Caco-2 (cell line): Measurements from ENCODE around the gene ADGRD1. TPM values are rescaled to one million over a fixed set of nuclear protein-coding genes. Genes with fewer than 3 reads are reported as not detected.
"Not testable (repeated sequence)": the region's sequence is repeated elsewhere in the genome, so short reads cannot be mapped to it uniquely, and the experiment has no call there.

Experiments
- BruUV-seq: library from RNA; stranded (reverse); fragments of 400-500 nt; replicated peaks from 2 replicates; lab custom pipeline; 2021; lab: Mats Ljungman, UMichigan
- CTCF ChIA-PET: fragments of 300-600 bp; sonication (Branson Sonifier 250); formaldehyde crosslinking; loops from one replicate; lab custom pipeline; 2022; ENCODE audit warnings: antibody characterized with exemption; lab: Charles Lee
- POLR2A ChIA-PET: fragments of 300-600 bp; sonication (Branson Sonifier 250); formaldehyde crosslinking; loops from one replicate; lab custom pipeline; 2022; ENCODE audit warnings: antibody characterized with exemption; lab: Charles Lee
- DNase-seq, 2 experiments: peaks; one replicate each; pipeline versions ENCODE4 v3.0.0 to v3.0.0-alpha.2; 2020 to 2022
- H3K27me3 ChIP-seq: replicated peaks from 2 replicates; pipeline ENCODE4 v1.6.0; 2011; ENCODE audit warnings: low read length; ENCODE audit not compliant: control insufficient read depth, insufficient read depth
- H3K36me3 ChIP-seq: 2 replicates; pipeline ENCODE4 v1.5.1; 2011; ENCODE audit warnings: low read length; ENCODE audit not compliant: control insufficient read depth, insufficient read depth
- H3K4me1 ChIP-seq: fragments of 250-450 bp; sonication (Bioruptor Pico); 2 replicates; pipeline ENCODE4 v1.5.1; 2020; ENCODE audit warnings: mild to moderate bottlenecking
- H3K4me3 ChIP-seq: 2 replicates; pipeline ENCODE4 v1.5.1; 2011; ENCODE audit warnings: low read depth, mild to moderate bottlenecking, control low read depth, low read length
- H3K9me3 ChIP-seq: fragments of 250-450 bp; sonication (Bioruptor Pico); 2 replicates; pipeline ENCODE4 v1.5.1; 2020; ENCODE audit warnings: mild to moderate bottlenecking, moderate library complexity
- H3K27ac Mint-ChIP-seq: one replicate; pipeline ENCODE4 v1.8.0; 2022; ENCODE audit warnings: mixed read lengths; ENCODE audit not compliant: unreplicated experiment
- H3K27me3 Mint-ChIP-seq: one replicate; pipeline ENCODE4 v1.8.0; 2022; ENCODE audit warnings: mixed read lengths; ENCODE audit not compliant: insufficient read depth, unreplicated experiment
- H3K36me3 Mint-ChIP-seq: one replicate; pipeline ENCODE4 v1.8.0; 2022; ENCODE audit warnings: mild to moderate bottlenecking, mixed read lengths; ENCODE audit not compliant: insufficient read depth, unreplicated experiment
- H3K4me1 Mint-ChIP-seq: one replicate; pipeline ENCODE4 v1.8.0; 2022; ENCODE audit warnings: low read depth, mixed read lengths; ENCODE audit not compliant: unreplicated experiment
- H3K4me3 Mint-ChIP-seq: one replicate; pipeline ENCODE4 v1.8.0; 2022; ENCODE audit warnings: mild to moderate bottlenecking, moderate library complexity, mixed read lengths; ENCODE audit not compliant: unreplicated experiment
- H3K9me3 Mint-ChIP-seq: one replicate; pipeline ENCODE4 v1.8.0; 2022; ENCODE audit warnings: mixed read lengths; ENCODE audit not compliant: unreplicated experiment
- intact Hi-C: fragments of 100-400 bp; cut with micrococcal nuclease; formaldehyde crosslinking; loops from one replicate; pipeline ENCODE4 v1.10.0; 2022; ENCODE audit not compliant: unreplicated experiment
- total RNA-seq: library from RNA; stranded (reverse); gene quantifications from 2 replicates; pipeline ENCODE4 v1.2.3, GENCODE V29; 2022
- TF ChIP-seq, protein P1 (sequence below), 2 experiments: fragments of 200-600 bp in 1 of 2; IDR thresholded peaks; 1 replicate in 1 of 2; 2 replicates in 1 of 2; pipeline versions ENCODE4 v1.5.1 to v1.8.0; 2011 to 2022; ENCODE audit warnings: antibody characterized with exemption in 1 of 2, control low read depth in 1 of 2, inconsistent platforms in 1 of 2, low read depth in 1 of 2, low read length in 1 of 2, mild to moderate bottlenecking in 1 of 2, moderate library complexity in 1 of 2; ENCODE audit not compliant: insufficient read depth in 1 of 2, severe bottlenecking in 1 of 2, unreplicated experiment in 1 of 2

ADGRD1 gene
- total RNA-seq, 1 experiment from 2014 or later = 3.6 TPM

- no TSS peak for BruUV-seq
- Mint-ChIP-seq H3K27me3 (no peaks in the 10 kb centered on the region), H3K4me3 (no peak overlapping the region), H3K36me3 (no peaks in the 10 kb centered on the region), H3K27ac (no peak overlapping the region), H3K4me1 (no peaks in the 10 kb centered on the region), H3K9me3 (no peaks in the 10 kb centered on the region)
- Histone ChIP-seq H3K27me3 (no peaks in the 10 kb centered on the region), H3K9me3 (no peaks in the 10 kb centered on the region), H3K4me1 (no peaks in the 10 kb centered on the region), H3K36me3 (no peaks in the 10 kb centered on the region), H3K4me3 (no peak overlapping the region)
- POLR2A ChIA-PET = no interaction called here
- TF ChIP-seq, protein P1, sequence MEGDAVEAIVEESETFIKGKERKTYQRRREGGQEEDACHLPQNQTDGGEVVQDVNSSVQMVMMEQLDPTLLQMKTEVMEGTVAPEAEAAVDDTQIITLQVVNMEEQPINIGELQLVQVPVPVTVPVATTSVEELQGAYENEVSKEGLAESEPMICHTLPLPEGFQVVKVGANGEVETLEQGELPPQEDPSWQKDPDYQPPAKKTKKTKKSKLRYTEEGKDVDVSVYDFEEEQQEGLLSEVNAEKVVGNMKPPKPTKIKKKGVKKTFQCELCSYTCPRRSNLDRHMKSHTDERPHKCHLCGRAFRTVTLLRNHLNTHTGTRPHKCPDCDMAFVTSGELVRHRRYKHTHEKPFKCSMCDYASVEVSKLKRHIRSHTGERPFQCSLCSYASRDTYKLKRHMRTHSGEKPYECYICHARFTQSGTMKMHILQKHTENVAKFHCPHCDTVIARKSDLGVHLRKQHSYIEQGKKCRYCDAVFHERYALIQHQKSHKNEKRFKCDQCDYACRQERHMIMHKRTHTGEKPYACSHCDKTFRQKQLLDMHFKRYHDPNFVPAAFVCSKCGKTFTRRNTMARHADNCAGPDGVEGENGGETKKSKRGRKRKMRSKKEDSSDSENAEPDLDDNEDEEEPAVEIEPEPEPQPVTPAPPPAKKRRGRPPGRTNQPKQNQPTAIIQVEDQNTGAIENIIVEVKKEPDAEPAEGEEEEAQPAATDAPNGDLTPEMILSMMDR (IDR thresholded peaks at IDR 0.05; ENCODE audit: insufficient read depth in 1 of 2, low read depth in 1 of 2, low read length in 1 of 2, severe bottlenecking in 1 of 2, unreplicated experiment in 1 of 2) = no peak
- no peak for DNase-seq
- intact Hi-C loops = no loop called here
- CTCF ChIA-PET = no interaction called here
Observed at GRCh38 chr12:130994821-130995375, 41.2 kb downstream of the ADGRD1 start.

GRCh38 chr12:130995386-130995969, 41.8 kb downstream of the ADGRD1 start:
- CTCF ChIA-PET, H3K4me1 Mint-ChIP-seq, H3K36me3 Mint-ChIP-seq, BruUV-seq, H3K27me3 ChIP-seq, H3K27ac Mint-ChIP-seq, intact Hi-C loops, H3K4me1 ChIP-seq, POLR2A ChIA-PET, H3K36me3 ChIP-seq, H3K9me3 Mint-ChIP-seq, H3K9me3 ChIP-seq, H3K4me3 Mint-ChIP-seq, H3K27me3 Mint-ChIP-seq, H3K4me3 ChIP-seq: not testable (repeated sequence)
- DNase-seq = peak in 1 of 2 experiments; percentile 7

GRCh38 chr12:130998136-130998535, 44.4 kb downstream of the ADGRD1 start:
- ChIA-PET CTCF (no interaction called here), POLR2A (no interaction called here)

More at GRCh38 chr12:130998136-130998535, 44.4 kb downstream of the ADGRD1 start:
- H3K9me3 Mint-ChIP-seq = no peaks in the 10 kb centered on the region
- DNase-seq = no peak
- no peaks in the 10 kb centered on the region for H3K4me1 ChIP-seq
- no peak overlapping the region for H3K4me3 Mint-ChIP-seq
- no peaks in the 10 kb centered on the region for H3K36me3 Mint-ChIP-seq
- no peak overlapping the region for H3K27ac Mint-ChIP-seq
- no peaks in the 10 kb centered on the region for H3K27me3 ChIP-seq
- intact Hi-C loops = no loop called here
- H3K4me1 Mint-ChIP-seq = no peaks in the 10 kb centered on the region
- no peak overlapping the region for H3K4me3 ChIP-seq
- no peaks in the 10 kb centered on the region for H3K27me3 Mint-ChIP-seq
- TF ChIP-seq, protein P1 (IDR thresholded peaks at IDR 0.05; ENCODE audit: insufficient read depth in 1 of 2, low read depth in 1 of 2, low read length in 1 of 2, severe bottlenecking in 1 of 2, unreplicated experiment in 1 of 2) = no peak
- BruUV-seq = no TSS peak
- no peaks in the 10 kb centered on the region for H3K36me3 ChIP-seq
- peaks cover 7% of the 10 kb centered on the region; the same call in 1 of the 2 replicates for H3K9me3 ChIP-seq
